NCI-H82 (cell line): ENCODE results near the gene RAB24.
"Not testable (repeated sequence)": the region's sequence is repeated elsewhere in the genome, so short reads cannot be mapped to it uniquely, and the experiment has no call there.

Experiments
- DNase-seq: peaks from one replicate; lab custom pipeline; 2025; lab: John Stamatoyannopoulos, UW

Gene RAB24

DNA sequence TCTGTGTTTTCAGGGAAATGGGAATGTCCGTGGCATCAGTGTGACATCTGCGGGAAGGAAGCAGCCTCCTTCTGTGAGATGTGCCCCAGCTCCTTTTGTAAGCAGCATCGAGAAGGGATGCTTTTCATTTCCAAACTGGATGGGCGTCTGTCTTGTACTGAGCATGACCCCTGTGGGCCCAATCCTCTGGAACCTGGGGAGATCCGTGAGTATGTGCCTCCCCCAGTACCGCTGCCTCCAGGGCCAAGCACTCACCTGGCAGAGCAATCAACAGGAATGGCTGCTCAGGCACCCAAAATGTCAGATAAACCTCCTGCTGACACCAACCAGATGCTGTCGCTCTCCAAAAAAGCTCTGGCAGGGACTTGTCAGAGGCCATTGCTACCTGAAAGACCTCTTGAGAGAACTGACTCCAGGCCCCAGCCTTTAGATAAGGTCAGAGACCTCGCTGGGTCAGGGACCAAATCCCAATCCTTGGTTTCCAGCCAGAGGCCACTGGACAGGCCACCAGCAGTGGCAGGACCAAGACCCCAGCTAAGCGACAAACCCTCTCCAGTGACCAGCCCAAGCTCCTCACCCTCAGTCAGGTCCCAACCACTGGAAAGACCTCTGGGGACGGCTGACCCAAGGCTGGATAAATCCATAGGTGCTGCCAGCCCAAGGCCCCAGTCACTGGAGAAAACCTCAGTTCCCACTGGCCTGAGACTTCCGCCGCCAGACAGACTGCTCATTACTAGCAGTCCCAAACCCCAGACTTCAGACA lies 9.5 kb downstream of the RAB24 start:
- no peak for DNase-seq

DNA sequence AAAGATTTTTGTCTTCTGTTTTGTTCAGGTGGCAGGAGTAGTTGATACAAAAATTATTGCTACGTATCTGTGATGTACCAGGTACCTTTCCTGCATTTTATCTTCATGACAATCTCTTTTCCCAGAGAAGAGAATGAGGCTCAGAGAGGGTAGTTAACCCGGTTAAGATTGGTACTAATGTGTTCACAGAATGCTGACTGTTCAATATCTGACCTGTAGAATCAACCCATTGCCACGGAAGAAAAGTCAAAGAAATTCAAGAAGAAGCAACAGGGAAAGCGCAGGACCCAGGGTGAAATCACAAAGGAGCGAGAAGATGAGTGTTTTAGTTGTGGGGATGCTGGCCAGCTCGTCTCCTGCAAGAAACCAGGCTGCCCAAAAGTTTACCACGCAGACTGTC lies 11.8 kb downstream of the RAB24 start:
- DNase-seq = no peak

DNA sequence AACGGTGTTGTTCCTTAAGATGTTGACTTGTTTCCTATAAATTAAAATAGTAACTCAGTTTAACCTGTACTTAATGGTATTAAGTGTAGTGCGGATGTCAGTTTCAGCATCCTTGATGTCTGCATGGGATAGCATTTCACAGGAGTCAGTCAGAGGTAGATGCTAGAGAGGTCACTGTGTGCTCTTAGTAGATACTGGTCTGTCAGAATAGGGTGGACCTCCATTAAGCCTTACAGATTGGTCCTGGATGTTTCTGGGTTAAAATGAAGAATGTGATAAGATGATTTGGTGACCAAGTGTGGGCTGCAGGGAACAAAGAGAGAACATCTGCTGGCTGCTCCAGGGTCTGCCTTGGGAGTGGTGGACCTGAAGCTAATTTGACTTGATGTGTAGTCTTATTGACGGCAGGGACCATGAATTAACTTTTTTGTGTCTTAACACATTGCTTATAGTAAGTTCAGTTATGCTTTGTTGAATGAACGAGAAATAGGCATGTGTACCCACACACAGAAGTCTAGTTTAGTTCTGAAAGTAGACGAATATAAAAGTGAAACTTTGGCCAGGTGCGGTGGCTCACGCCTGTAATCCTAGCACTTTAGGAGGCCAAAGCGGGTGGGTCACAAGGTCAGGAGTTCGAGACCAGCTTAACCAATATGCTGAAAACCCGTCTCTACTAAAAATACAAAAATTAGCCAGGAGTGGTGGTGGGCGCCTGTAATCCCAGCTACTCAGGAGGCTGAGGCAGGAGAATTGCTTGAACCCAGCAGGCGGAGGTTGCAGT lies 12.5 kb downstream of the RAB24 start:
- no peak for DNase-seq

DNA sequence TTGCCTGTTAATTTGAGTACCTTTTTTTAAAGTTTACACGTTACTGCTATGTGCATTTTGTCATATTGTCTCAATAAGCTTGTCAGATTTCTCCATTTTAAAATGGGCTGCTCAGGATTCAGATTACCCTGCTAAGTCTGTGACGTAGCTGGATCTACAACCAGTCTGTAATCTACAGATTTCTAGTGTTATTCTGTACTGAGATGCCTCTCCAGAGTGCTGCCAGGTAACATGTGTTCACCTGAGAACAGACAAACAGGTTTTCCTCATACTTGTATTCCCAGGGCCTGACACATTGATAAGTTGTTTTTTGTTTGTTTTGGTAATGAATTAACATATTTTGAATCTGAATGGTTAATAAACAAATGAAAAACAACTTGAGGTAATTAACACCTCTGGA lies 15.3 kb downstream of the RAB24 start:
- no peak for DNase-seq

DNA sequence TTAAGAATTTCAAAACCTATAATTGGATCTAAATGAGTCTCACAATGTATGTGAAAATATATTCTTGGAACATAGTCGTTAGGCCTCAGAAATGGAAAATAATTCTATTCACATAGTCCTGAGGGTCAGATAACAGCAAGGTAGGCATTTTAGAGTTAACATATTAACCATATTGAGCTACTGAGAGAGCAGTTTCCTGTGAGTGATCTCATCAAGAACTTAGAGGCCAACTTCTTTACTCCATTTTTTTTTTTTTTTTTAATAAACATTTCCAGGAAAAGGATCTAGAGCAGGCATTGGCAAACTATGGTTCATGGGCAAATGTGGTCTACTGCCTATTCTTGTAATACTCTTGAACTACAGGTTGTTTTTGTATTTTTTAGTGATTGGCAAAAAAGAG lies 26.6 kb downstream of the RAB24 start:
- no peak for DNase-seq

DNA sequence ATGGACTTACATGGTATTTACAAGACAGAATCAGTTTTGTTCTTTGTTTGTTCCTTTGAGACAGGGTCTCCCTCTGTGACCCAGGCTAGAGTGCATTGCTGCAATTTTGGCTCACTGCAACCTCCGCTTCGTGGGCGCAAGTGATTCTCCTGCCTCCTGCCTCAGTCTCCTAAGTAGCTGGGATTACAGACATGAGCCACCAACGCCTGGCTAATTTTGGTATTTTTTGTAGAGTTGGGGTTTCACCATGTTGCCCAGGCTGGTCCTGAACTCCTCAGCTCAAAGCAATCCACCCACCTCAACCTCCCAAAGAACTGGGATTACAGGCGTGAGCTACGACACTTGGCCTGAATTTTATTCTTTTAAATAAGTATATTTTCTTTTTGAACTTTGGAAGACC lies 27.6 kb downstream of the RAB24 start:
- DNase-seq = no peak

DNA sequence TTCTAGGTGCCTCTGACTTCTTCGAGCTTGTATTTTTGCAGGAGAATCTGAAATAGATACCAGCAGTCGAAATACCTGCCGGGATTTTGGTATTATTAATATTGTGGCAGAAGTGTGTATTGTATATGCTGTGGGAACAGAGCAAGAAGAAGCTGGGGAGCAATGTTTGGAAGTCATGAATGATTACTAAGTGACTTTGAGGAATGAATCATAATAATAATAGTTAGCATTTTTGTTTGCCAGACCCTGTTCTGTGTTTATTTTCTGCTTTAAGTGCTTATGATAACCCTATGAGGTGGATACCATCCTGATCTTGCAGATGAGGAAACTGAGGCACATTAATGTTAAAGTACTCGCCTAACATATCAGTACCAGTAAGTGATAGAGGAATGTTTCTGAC lies 32.4 kb downstream of the RAB24 start:
- no peak for DNase-seq

DNA sequence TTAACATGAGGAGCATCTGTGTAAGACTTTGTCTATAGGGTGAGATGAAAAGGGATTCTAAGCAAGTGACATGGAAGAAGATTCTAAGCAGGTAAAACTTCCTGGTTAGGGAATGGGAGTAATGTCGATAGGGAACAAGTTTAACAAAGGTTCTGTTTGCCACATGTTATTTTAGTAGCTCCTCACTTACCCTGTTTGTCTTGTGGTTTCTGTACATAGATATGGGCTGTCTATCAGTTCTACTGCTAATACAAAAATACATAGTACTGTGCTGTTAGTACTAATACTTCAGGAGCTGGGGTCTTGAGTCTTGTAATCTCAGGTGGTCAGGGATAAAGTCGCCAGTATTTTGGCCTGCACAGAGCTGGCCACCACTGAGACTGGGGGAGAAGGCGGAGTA lies 32.9 kb downstream of the RAB24 start:
- DNase-seq = no peak

DNA sequence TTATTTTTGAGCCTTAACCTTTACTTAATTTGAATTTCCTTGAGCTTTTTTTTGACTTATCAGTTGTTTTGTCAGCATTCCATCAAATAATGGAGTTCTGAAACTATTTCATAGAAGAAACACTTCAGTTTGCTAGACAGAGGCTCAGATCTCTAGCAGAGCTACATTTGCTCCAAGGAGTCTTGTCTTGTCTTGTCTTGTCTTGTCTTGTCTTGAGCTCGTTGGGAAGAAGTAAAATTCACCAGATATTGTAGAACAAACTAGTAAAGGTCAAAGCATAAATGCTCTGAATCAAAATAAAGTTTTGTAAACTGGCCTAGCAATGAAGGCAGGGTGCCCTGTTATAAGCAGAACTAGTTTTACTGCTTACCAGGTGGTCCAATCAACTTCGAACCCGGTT lies 33.5 kb downstream of the RAB24 start:
- DNase-seq = no peak

DNA sequence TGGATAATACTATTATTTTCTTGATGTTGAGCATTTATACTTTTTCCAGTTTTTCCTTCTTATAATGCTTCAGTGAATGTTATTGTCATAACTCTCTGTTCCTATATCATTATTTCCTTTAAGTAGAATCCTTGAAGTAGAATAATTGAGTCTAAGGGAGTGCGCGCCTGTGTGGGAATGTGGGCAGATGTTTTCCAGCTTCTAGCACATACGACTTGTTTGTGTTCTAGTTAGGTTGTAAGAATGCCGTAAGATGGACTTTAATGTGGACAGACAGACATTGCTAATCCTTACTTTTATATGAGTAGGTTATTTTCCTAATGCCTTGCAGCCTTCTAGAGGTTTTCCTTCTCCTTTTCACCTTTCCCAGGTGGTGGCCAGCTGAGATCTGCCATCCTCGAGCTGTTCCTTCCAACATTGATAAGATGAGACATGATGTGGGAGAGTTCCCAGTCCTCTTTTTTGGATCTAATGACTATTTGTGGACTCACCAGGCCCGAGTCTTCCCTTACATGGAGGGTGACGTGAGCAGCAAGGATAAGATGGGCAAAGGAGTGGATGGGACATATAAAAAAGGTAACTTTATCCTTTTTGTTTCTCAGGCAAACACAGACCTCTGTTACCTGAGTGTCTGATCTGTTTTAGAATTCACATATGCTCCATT lies 34.2 kb downstream of the RAB24 start:
- no peak for DNase-seq

DNA sequence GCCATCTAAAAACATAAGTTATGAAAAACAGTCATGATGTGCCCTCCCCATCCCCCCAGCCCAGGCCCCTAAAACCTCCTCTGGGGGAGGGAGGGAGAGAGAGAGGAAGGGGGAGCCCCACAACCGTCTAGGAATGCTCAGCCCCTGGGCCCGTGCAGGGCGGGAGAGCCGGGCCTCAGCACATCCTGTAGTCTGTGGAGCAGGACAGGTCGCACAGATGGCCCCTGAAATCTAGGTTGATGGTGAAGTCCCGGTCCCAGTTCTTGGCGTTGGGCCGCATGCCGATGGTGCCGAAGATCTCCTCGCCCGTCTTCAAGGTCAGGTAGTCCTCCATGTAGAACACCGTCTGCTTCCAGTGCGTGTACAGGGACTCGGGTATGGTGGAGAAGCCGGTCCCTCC lies 38.1 kb downstream of the RAB24 start:
- no peak for DNase-seq

DNA sequence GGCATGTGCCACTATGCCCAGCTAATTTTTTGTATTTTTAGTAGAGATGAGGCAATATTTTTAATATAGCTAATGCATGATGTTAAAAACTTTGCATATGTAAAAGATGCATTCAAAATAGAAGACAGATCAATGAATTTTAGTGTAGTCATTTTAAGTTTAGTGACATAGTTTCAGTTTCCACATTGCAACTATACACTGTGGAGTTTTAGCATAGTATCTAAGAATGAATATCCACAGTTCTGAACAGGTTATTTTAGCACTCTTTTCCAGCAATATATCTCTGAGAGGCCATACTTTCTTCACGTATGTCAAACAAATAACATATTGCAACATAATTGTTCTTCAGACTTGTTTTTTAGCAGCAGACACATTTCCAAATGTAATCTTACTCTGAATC lies 39.3 kb downstream of the RAB24 start:
- no peak for DNase-seq

DNA sequence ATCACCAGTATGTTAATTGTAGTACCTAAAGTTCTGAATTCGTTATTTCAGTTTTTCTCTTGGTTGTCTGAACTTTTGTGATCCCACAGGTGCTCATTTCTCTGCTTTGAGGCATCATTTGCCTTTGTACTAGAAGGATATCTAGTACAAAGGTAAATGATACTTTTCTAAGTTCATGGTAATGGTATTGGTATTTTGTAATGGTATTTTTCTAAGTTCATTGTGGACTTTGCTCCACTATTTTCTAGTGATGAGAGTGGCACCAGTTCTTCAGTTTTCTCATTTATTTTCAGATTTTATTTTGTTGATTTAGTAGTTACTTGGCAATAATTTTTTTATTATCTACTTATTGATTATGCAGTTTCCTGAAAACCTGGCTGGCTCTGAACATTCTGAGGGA lies 42.0 kb downstream of the RAB24 start:
- DNase-seq = no peak

DNA sequence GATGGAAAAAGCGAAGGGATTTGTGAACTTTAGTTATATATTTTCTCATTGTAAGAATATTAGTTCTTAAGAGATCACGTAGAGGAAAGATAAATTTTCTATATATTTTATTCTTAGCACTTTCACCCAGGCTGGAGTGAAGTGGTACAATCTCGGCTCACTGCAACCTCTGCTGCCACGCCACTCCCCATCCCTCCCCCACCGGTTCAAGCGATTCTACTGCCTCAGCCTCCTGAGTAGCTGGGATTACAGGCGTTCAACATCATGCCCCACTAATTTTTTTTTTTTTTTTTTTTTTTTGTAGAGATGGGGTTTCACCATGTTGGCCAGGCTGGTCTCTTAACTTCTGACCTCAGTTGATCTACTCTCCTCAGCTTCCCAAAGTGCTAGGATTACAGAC lies 42.6 kb downstream of the RAB24 start:
- DNase-seq = no peak

DNA sequence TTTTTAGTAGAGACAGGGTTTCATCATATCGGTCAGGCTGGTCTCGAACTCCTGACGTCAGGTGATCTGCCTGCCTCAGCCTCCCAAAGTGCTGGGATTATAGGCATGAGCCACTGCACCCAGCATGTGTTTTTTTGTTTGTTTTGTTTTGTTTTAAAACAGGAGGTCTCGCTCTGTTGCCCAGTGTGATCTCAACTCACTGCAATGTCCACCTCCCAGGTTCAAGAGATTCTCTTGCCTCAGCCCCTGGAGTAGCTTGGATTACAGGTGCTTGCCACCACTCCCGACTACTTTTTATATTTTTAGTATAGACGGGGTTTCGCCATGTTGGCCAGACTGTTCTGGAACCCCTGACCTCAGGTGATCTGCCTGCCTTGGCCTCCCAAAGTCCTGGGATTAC lies 44.8 kb downstream of the RAB24 start:
- not testable (repeated sequence) for DNase-seq

DNA sequence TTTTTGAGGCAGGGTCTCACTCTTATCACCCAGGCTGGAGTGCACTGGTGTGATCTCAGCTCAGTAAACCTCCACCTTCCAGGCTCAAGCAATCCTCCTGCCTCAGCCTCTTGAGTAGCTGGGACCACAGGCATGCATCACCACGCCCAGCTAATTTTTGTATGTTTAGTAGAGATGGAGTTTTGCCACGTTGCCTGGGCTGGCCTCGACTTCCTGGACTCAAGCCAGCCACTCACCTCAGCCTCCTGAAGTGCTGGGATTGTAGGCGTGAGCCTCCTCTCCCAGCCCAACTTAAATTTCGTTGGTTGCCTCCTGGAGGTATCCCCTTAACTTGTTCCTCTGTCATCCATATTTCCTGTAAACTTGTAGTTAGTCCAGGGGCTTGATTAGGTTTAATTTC lies 47.2 kb downstream of the RAB24 start:
- no peak for DNase-seq

DNA sequence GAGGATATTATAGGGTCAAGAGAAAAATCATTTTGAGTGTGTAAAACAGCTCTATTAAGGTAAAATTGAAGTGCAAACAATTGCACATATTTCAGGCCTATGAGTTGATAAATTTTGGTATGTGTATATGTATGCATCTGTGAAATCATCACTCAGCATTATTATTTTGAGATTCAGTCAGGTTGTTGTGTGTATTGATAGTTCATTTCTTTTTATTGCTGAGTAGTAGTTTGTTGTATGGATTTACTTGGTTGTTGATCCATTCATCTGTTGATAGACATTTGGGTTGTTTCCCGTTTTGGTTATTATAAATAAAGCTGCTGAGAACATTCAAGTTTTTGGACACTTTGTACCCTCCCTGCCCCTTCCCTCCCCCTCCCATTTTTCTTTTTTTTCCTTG lies 50.3 kb downstream of the RAB24 start:
- no peak for DNase-seq
